GM12878 (cell line): ENCODE data around the gene CTSE. TPM values are rescaled to one million over a fixed set of nuclear protein-coding genes. Genes with fewer than 3 reads are reported as not detected.
A peak's percentile ranks its signal among the peaks of the same experiment; 100 is the strongest.

Experiments
- ATAC-seq: fragments of 200-7000 bp; cut with Tn5 transposase; 3 replicates; pipeline ENCODE4 v1.9.1; 2020; ENCODE audit warnings: mild to moderate bottlenecking, moderate library complexity
- BruUV-seq: library from RNA; stranded (reverse); fragments of 400-500 nt; replicated peaks from 2 replicates; lab custom pipeline; 2021; lab: Mats Ljungman, UMichigan
- CTCF ChIA-PET: fragments of 300-600 bp; sonication (Branson Sonifier 250); formaldehyde crosslinking; extraction: SDS; loops from one replicate; lab custom pipeline; 2021; ENCODE audit warnings: inconsistent platforms; lab: Yijun Ruan, JAX
- POLR2A ChIA-PET: fragments of 350-600 bp; formaldehyde crosslinking; extraction: SDS; loops from one replicate; lab custom pipeline; 2021; ENCODE audit warnings: inconsistent platforms; lab: Charles Lee
- RAD21 ChIA-PET: fragments of 300-600 bp; sonication (Branson Sonifier 250); formaldehyde crosslinking; loops from one replicate; lab custom pipeline; 2023; ENCODE audit warnings: antibody characterized with exemption; ENCODE audit not compliant: unreplicated experiment; lab: Charles Lee
- SMC1A ChIA-PET: fragments of 300-600 bp; sonication (Branson Sonifier 250); formaldehyde crosslinking; loops from one replicate; lab custom pipeline; 2023; ENCODE audit not compliant: unreplicated experiment, uncharacterized antibody; lab: Charles Lee
- DNase-seq: peaks from one replicate; pipeline ENCODE4 v3.0.0-alpha.2; 2011; ENCODE audit warnings: low read depth, low spot score
- FAIRE-seq: peaks from 3 replicates; lab custom pipeline; 2011; peaks lifted over from hg19 to GRCh38; lab: Jason Lieb, UNC
- H2AFZ ChIP-seq: 2 replicates; pipeline ENCODE4 v1.6.0; 2011; ENCODE audit warnings: low read depth, low read length, control low read depth; ENCODE audit not compliant: control insufficient read depth
- H3K27ac ChIP-seq: 2 replicates; pipeline ENCODE4 v1.5.1; 2011; ENCODE audit warnings: control low read depth; ENCODE audit not compliant: control insufficient read depth, insufficient read depth
- H3K27me3 ChIP-seq, 2 experiments: replicated peaks in 1 of 2; 2 replicates each; pipeline versions ENCODE4 v1.6.0 to v1.6.1; 2011; ENCODE audit warnings: low read length in 1 of 2; ENCODE audit not compliant: control insufficient read depth in 2 of 2, insufficient read depth in 2 of 2
- H3K36me3 ChIP-seq, 2 experiments: 2 replicates each; pipeline ENCODE4 v1.5.1; 2011; ENCODE audit warnings: low read length in 1 of 2; ENCODE audit not compliant: control insufficient read depth in 2 of 2, insufficient read depth in 2 of 2
- H3K4me1 ChIP-seq: 2 replicates; pipeline ENCODE4 v1.6.1; 2011; ENCODE audit warnings: mild to moderate bottlenecking, low read length, moderate library complexity, mixed read lengths; ENCODE audit not compliant: control insufficient read depth, insufficient read depth
- H3K4me2 ChIP-seq: 2 replicates; pipeline ENCODE4 v1.6.0; 2011; ENCODE audit warnings: control low read depth; ENCODE audit not compliant: control insufficient read depth, insufficient read depth
- H3K4me3 ChIP-seq: fragments of 200-600 bp; sonication (generic); 2 replicates; pipeline ENCODE4 v1.5.1; 2016
- H3K79me2 ChIP-seq: 2 replicates; pipeline ENCODE4 v1.6.0; 2011; ENCODE audit warnings: low read length; ENCODE audit not compliant: control insufficient read depth, insufficient read depth
- H3K9ac ChIP-seq: 2 replicates; pipeline ENCODE4 v1.8.0; 2011; ENCODE audit warnings: low read length, control low read depth, mixed read lengths; ENCODE audit not compliant: control insufficient read depth, insufficient read depth
- H3K9me3 ChIP-seq: replicated peaks from 3 replicates; pipeline ENCODE4 v1.5.1; 2011; ENCODE audit warnings: mild to moderate bottlenecking, low read length; ENCODE audit not compliant: control insufficient read depth, insufficient read depth
- H4K20me1 ChIP-seq: 2 replicates; pipeline ENCODE4 v1.6.0; 2011; ENCODE audit not compliant: control insufficient read depth, insufficient read depth
- ASH2L ChIP-seq: fragments of 300-600, 200-600 bp; sonication (generic); IDR thresholded peaks from 2 replicates; pipeline ENCODE4 v1.6.1; 2017; ENCODE audit warnings: low read depth, mild to moderate bottlenecking, borderline replicate concordance
- BCLAF1 ChIP-seq: fragments of 450-650 bp; IDR thresholded peaks from 2 replicates; pipeline ENCODE4 v1.6.1; 2017; ENCODE audit warnings: antibody characterized with exemption, mild to moderate bottlenecking, moderate library complexity
- CHD4 ChIP-seq: fragments of 200-600 bp; sonication (generic); IDR thresholded peaks from 2 replicates; pipeline ENCODE4 v1.6.1; 2016; ENCODE audit warnings: mild to moderate bottlenecking
- DPF2 ChIP-seq: fragments of 450-650 bp; IDR thresholded peaks from 2 replicates; pipeline ENCODE4 v1.6.1; 2017; ENCODE audit warnings: mild to moderate bottlenecking
- LARP7 ChIP-seq: fragments of 450-650 bp; IDR thresholded peaks from 2 replicates; pipeline ENCODE4 v1.6.1; 2017; ENCODE audit warnings: mild to moderate bottlenecking
- MLLT1 ChIP-seq: fragments of 450-650 bp; IDR thresholded peaks from 2 replicates; pipeline ENCODE4 v1.6.1; 2016; ENCODE audit warnings: mild to moderate bottlenecking
- NFYA ChIP-seq: IDR thresholded peaks from 2 replicates; pipeline ENCODE4 v1.6.1; 2011; ENCODE audit warnings: low read depth, mild to moderate bottlenecking, low read length, improper control_type of control experiment, borderline replicate concordance
- RBBP5 ChIP-seq: fragments of 200-600 bp; sonication (generic); conservative IDR thresholded peaks from 2 replicates; pipeline ENCODE4 v1.6.1; 2016
- SMAD5 ChIP-seq: IDR thresholded peaks from 2 replicates; pipeline ENCODE4 v1.6.1; 2016; ENCODE audit warnings: antibody characterized with exemption, low read depth
- SPI1 ChIP-seq: IDR thresholded peaks from 2 replicates; pipeline ENCODE4 v1.6.1; 2011; ENCODE audit warnings: low read depth, mild to moderate bottlenecking, low read length, moderate library complexity, borderline replicate concordance; ENCODE audit not compliant: insufficient read depth
- ZNF24 ChIP-seq: fragments of 450-650 bp; IDR thresholded peaks from 2 replicates; pipeline ENCODE4 v1.6.1; 2017; ENCODE audit warnings: antibody characterized with exemption, mild to moderate bottlenecking
- WGBS: methylation state at CpG from one replicate; pipeline ENCODE4 v1.1.6; 2016; ENCODE audit warnings: low lambda C conversion rate; ENCODE audit not compliant: insufficient replicate concordance, insufficient coverage; ENCODE audit errors: missing lambda C conversion rate; 5-methylcytosine and 5-hydroxymethylcytosine counted together
- in situ Hi-C: fragments of 300-500 bp; cut with MboI; formaldehyde crosslinking; loops from 9 replicates; pipeline ENCODE4 v1.14.3; 2018; ENCODE audit warnings: mixed read lengths
- intact Hi-C: fragments of 100-400 bp; cut with micrococcal nuclease; formaldehyde crosslinking; loops from one replicate; pipeline ENCODE4 v1.14.2; 2022; ENCODE audit not compliant: unreplicated experiment
- polyA plus RNA-seq, 11 experiments: library from polyadenylated mRNA; depleted of rRNA in 4 of 11; unstranded in 6 of 11; stranded (reverse) in 5 of 11; fragments of >200 nt; fragmentation: Nextera tagmentation in 4 of 11; fragmentation: Illumina TruSeq in 1 of 11; extraction: Ambion mirVana in 4 of 11; extraction: Trizol in 1 of 11; gene quantifications; 1 replicate in 1 of 11; 2 replicates in 10 of 11; pipeline versions ENCODE4 v1.2.1 to v1.2.3, GENCODE V29; 2011 to 2016; ENCODE audit warnings: inconsistent platforms in 2 of 11, missing spikeins in 2 of 11, low read depth in 1 of 11
- total RNA-seq, 4 experiments: library from RNA; depleted of rRNA in 3 of 4; stranded (reverse); fragments of >200 nt in 3 of 4; fragmentation: Illumina TruSeq in 1 of 4; extraction: Trizol in 1 of 4; gene quantifications; 2 replicates each; pipeline versions ENCODE4 v1.2.1 to v1.2.3, GENCODE V29; 2013 to 2021

Gene CTSE
- total and polyA plus RNA-seq, 10 of the 15 experiments (the other 5 are each of a cell fraction or from before 2014, with no cell fraction given), result 0.26 TPM; not detected in 9

GRCh38 chr1:206001476-206001888 lies 22.2 kb downstream of the CTSE start:
- BruUV-seq, result no TSS peak
- no peaks in the 10 kb centered on the region for H4K20me1 ChIP-seq

GRCh38 chr1:206000641-206001339 lies 22.9 kb downstream of the CTSE start:
- no peak for ATAC-seq
- intact Hi-C loops, result no loop called here
- 66% methylated on average over 8 of the region's 8 CpGs for WGBS
- TF ChIP-seq MLLT1, result no peak
- TF ChIP-seq BCLAF1, result no peak
- no peak for TF ChIP-seq CHD4
- no peak for TF ChIP-seq LARP7
- no peak for TF ChIP-seq RBBP5
- TF ChIP-seq NFYA, result no peak
- TF ChIP-seq ZNF24, result no peak
- TF ChIP-seq DPF2, result no peak
- no peak for TF ChIP-seq ASH2L

More at GRCh38 chr1:206001476-206001888, 22.2 kb downstream of the CTSE start:
- no peak overlapping the region for H2AFZ ChIP-seq
- FAIRE-seq, result no peak
- no peak for TF ChIP-seq SMAD5
- 0 out of 2 replicates have a peak, but pooled peaks have one; percentile 24 for TF ChIP-seq SPI1
- TF ChIP-seq, all 136 proteins: peak for 1
- 0 out of 4 replicates have a peak, but pooled peaks cover 0 to 3% of the 10 kb centered on the region in 2 experiments for H3K27me3 ChIP-seq
- ChIA-PET RAD21 (no interaction called here), CTCF (interaction anchor here (1.3 kb wide), 1 partner anchor 24 kb away, joined by 6 read pairs; no protein-coding TSS in a partner anchor), POLR2A (interaction anchor here (0.7 kb wide), 2 partner anchors 22 to 400 kb away, joined by 3 read pairs; no protein-coding TSS in a partner anchor), SMC1A (no interaction called here)
- in situ Hi-C loops (no loop called here), intact Hi-C loops (no loop called here)
- DNase-seq (no peak), ATAC-seq (no peak)
- no peak overlapping the region for H3K9ac ChIP-seq
- 48% methylated on average over 3 of the region's 3 CpGs for WGBS
- no peak overlapping the region for H3K4me3 ChIP-seq
- H3K36me3 ChIP-seq, result no peaks in the 10 kb centered on the region
- H3K4me2 ChIP-seq, result no peak overlapping the region
- no peaks in the 10 kb centered on the region for H3K79me2 ChIP-seq
- peaks cover 12% of the 10 kb centered on the region for H3K4me1 ChIP-seq
- H3K9me3 ChIP-seq, result no peaks in the 10 kb centered on the region
- H3K27ac ChIP-seq, result no peak overlapping the region

More at GRCh38 chr1:206000641-206001339, 22.9 kb downstream of the CTSE start:
- Histone ChIP-seq H3K27ac (no peak overlapping the region), H3K27me3 (0 out of 4 replicates have a peak, but pooled peaks cover 0 to 2% of the 10 kb centered on the region in 2 experiments), H4K20me1 (no peaks in the 10 kb centered on the region), H2AFZ (no peak overlapping the region), H3K36me3 (no peaks in the 10 kb centered on the region), H3K4me3 (no peak overlapping the region), H3K79me2 (no peaks in the 10 kb centered on the region), H3K9me3 (no peaks in the 10 kb centered on the region; the same call in 2 of the 3 replicates), H3K9ac (no peak overlapping the region), H3K4me1 (peaks cover 12% of the 10 kb centered on the region), H3K4me2 (no peak overlapping the region)
- no TSS peak for BruUV-seq
- ChIA-PET SMC1A (interaction anchor here (1.1 to 1.3 kb wide), 2 partner anchors 15 to 30 kb away, joined by 3 to 4 read pairs; no protein-coding TSS in a partner anchor), CTCF (interaction anchor here (0.9 to 2.2 kb wide), 6 partner anchors 11 to 29 kb away, joined by 3 to 10 read pairs (median 4); no protein-coding TSS in a partner anchor), RAD21 (interaction anchor here (1.1 kb wide), 1 partner anchor 15 kb away, joined by 3 read pairs; no protein-coding TSS in a partner anchor), POLR2A (interaction anchor here (0.7 kb wide), 2 partner anchors 22 to 399 kb away, joined by 3 read pairs; no protein-coding TSS in a partner anchor)
- DNase-seq, result no peak
- in situ Hi-C loops, result no loop called here
- FAIRE-seq, result no peak
